GM12891 (cell line): Measurements from ENCODE around the gene TP53TG3D. TPM values are rescaled to one million over a fixed set of nuclear protein-coding genes. Genes with fewer than 3 reads are reported as not detected.
"Not testable (repeated sequence)": the region's sequence is repeated elsewhere in the genome, so short reads cannot be mapped to it uniquely, and the experiment has no call there.

Experiments used
- DNase-seq: peaks from one replicate; pipeline ENCODE4 v3.0.0; 2011; ENCODE audit warnings: low spot score; ENCODE audit not compliant: insufficient read length
- FAIRE-seq: peaks from 2 replicates; lab custom pipeline; 2011; peaks lifted over from hg19 to GRCh38; lab: Jason Lieb, UNC
- polyA plus RNA-seq: library from polyadenylated mRNA; unstranded; fragments of >200 nt; gene quantifications from one replicate; pipeline ENCODE4 v1.2.1, GENCODE V29; 2012; ENCODE audit warnings: low read depth, missing spikeins, inconsistent platforms; ENCODE audit not compliant: missing spikeins

TP53TG3D gene
- polyA plus RNA-seq = not detected

GRCh38 chr16:32252986-32253385 lies at the start of gene TP53TG3D:
Gene TP53TG3D, plus strand, starts transcription at chr16:32253286. Its CDS starts 68 bp downstream, at chr16:32253354.
- DNase-seq, FAIRE-seq: not testable (repeated sequence)

DNA sequence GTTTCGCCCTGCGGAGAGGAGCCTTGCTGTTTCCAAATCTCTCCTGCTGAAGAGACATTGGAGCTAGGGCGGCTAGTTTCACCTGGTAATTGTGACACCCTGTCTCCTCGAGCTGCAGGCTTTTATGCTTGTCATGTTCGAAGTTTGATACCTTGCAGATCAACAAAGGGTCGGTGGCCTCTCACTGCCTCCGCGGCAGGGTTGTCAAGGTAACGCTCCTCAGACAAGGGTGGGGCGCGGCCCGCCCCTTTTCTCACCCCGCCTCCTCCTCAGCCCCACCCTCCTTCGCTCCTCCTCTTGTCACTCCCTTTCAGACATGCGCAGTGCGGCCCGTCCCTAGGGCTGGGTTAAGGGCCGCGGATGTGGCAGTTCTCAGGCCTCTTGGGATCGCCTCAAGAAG lies 421 bp downstream of the TP53TG3D start:
- DNase-seq, FAIRE-seq: not testable (repeated sequence)

DNA sequence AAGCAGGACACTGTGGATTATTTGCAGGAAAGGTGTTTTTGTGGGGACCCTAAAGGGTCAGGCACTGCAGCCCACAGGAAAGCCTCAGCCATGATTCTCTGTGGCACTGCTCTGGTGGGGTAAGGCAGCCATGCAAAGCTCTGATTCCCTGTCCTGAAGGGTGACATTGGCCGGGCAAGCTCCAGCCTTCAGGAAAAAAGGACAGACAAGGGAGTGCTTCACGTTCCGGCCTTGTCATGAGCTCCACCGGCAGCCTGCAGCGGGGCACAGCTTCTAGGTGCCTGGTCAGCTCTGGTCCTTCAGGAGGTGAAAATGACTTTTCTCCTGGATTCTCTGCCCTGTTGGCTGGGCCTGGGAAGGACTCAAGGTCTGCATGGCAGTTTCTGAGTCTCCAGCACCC lies 8.4 kb downstream of the TP53TG3D start:
- DNase-seq, FAIRE-seq: not testable (repeated sequence)

DNA sequence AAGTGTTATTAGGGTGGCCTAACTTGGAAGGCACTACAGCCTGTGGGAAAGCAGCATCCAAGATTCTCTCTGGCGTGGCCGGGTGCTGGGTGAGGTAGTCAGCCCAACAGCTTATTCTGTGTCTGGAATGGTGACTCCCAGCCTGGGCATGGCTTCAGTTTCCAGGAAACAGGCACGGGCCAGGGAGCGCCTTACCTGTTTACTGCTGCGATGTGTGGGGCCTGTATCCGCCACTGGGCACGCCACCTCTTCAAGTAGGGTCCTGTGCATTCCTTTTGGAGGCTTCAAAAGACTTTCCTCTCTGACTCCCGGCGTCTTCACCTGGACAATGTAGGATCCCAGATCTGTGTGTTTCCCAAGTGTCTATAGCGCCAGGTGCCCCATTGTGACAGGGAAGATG lies 10.5 kb downstream of the TP53TG3D start:
- not testable (repeated sequence) for DNase-seq, FAIRE-seq

GRCh38 chr16:32281910-32282309 lies 28.8 kb downstream of the TP53TG3D start:
- not testable (repeated sequence) for FAIRE-seq

GRCh38 chr16:32283024-32283423 lies 29.9 kb downstream of the TP53TG3D start:
- FAIRE-seq, DNase-seq: not testable (repeated sequence)

More at GRCh38 chr16:32281910-32282309, 28.8 kb downstream of the TP53TG3D start:
- DNase-seq = not testable (repeated sequence)

DNA sequence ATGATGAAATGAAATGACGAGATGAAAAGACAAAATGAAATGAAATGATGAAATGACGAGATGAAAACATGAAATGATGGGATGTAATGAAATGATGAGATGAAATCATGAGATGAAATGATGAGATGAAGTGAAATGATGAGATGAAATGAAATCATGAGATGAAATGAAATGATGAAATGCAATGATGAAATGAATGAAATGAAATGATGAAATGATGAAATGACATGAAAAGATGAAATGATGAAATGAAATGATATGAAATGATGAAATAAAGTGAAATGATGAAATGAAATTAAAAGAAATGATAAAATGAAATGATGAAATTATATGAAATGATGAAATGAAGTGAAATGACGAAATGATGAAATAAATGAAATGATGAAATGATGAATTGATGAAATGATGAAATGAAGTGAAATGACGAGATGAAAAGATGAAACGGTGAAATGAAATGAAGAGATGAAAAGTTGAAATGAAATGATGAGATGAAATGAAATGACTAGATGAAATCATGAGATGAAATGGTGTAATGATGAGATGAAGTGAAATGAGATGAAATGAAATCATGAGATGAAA lies 30.9 kb downstream of the TP53TG3D start:
- DNase-seq, FAIRE-seq: not testable (repeated sequence)

- not testable (repeated sequence) for FAIRE-seq, DNase-seq
Observed at GRCh38 chr16:32284800-32285796, 32.0 kb downstream of the TP53TG3D start.

GRCh38 chr16:32286193-32286592 lies 33.1 kb downstream of the TP53TG3D start:
- not testable (repeated sequence) for DNase-seq, FAIRE-seq

DNA sequence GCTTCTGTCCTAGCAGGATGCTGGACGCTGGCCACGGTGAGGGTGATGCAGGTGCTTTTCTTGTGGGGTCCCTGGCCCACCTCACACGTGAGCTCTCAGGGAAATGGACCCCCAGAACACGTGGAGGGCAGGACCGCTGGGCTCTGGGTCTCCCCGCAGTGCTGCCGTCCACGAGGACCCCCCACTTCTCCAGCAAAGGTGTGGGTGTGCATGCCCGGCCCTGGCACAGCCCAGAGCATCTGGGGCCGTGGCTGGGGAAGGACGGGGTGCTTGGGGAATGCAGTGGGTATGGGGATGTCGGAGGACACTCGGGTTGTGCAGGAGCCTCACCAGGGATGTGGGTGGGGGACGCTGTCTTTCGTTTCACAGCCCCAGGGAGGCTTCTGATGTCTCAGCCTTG lies 34.7 kb downstream of the TP53TG3D start:
- FAIRE-seq, DNase-seq: not testable (repeated sequence)

DNA sequence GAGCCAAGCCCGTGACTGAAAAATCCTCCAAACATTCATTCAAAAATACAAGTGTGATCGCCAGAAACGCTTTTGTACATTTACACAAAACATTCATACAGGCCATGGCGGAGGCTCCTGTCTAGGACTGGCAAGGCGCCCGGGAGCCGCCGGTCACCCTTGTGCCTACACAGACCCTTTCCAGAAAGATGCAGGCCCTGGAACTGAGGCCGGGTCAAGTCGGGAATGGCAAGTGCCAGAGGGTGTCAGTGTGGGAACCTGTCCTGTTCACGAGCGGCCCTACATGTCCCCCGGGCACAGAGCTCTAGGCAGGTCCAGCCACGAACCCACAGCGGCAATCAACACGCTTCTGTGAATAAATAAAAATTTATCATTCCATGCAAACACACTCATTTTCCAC lies 36.1 kb downstream of the TP53TG3D start:
- not testable (repeated sequence) for FAIRE-seq

DNA sequence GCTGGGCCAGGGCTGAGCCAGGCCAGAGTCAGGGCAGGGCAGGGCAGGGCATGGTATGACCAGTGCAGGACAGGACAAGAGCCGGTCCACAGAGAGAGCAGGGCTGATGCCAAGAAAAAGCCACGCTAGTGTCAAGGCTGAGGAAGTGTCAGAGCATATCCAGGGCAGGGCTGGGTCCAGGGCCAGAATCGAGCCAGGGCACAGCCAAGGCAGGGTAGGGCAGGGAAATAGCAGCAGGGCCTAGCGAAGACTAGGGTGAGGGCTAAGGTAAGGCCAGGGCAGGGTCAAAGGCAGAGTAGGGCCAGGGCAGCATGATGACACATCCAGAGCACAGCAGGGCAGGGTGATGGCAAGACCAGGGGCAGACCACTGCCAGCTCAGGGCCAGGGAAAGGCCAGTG lies 49.7 kb downstream of the TP53TG3D start:
- FAIRE-seq, DNase-seq: not testable (repeated sequence)

More for the DNA sequence above, 36.1 kb downstream of the TP53TG3D start:
- DNase-seq = not testable (repeated sequence)
